Erythroblast (primary cell): Measurements from ENCODE around the gene URI1.

Source experiments
- GATA1 ChIP-seq: IDR thresholded peaks from 2 replicates; pipeline ENCODE4 v1.6.1; 2011; ENCODE audit warnings: low read depth, mild to moderate bottlenecking, control low read depth, low read length, moderate library complexity
- POLR2A ChIP-seq: IDR thresholded peaks from 2 replicates; pipeline ENCODE4 v1.6.1; 2011; ENCODE audit warnings: mild to moderate bottlenecking, low read length

DNA sequence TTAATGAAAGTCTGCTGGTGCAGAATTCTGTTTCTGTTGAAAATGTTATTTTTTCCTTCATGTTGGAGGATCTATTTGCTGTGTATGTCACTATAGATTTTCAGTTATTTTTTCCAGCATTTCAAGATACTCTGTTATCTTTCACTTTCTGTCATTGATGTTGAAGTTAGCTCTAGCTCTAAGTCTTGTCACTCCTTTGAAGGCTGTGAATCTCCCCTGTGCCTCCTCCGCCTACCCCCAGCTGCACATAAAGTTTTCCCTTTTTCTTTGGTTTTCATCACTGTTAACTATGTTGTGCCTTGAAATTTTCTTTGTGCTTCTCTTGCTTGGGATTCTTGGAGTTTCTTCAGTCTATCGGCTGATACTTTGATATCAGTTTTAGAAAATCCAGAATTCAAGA is 20.8 kb downstream of the URI1 start:
- no peak for TF ChIP-seq POLR2A
- TF ChIP-seq GATA1: no peak
